Effector memory CD4-positive, alpha-beta T cell (primary cell): ENCODE results near the gene CAMSAP1.

Experiments
- DNase-seq, 3 donors: peaks; one replicate each; pipeline ENCODE4 v3.0.0-alpha.2; 2020
- H3K27ac ChIP-seq: 2 replicates; pipeline ENCODE4 v1.7.0; 2013; ENCODE audit warnings: mild to moderate bottlenecking, low read length, moderate library complexity; ENCODE audit not compliant: insufficient read depth, poor library complexity, severe bottlenecking
- H3K27me3 ChIP-seq: replicated peaks from 2 replicates; pipeline ENCODE4 v1.7.0; 2013; ENCODE audit warnings: mild to moderate bottlenecking, low read length; ENCODE audit not compliant: insufficient read depth, control insufficient read depth, poor library complexity, severe bottlenecking
- H3K36me3 ChIP-seq: 2 replicates; pipeline ENCODE4 v1.7.0; 2013; ENCODE audit warnings: mild to moderate bottlenecking, low read length, moderate library complexity; ENCODE audit not compliant: control insufficient read depth, insufficient read depth
- H3K4me1 ChIP-seq: 2 replicates; pipeline ENCODE4 v1.7.0; 2013; ENCODE audit warnings: low read length, mild to moderate bottlenecking; ENCODE audit not compliant: control insufficient read depth, insufficient read depth, poor library complexity, severe bottlenecking
- H3K4me3 ChIP-seq: 2 replicates; pipeline ENCODE4 v1.7.0; 2013; ENCODE audit warnings: low read length, low read depth, mild to moderate bottlenecking; ENCODE audit not compliant: insufficient read depth, poor library complexity, severe bottlenecking
- H3K9me3 ChIP-seq: 2 replicates; pipeline ENCODE4 v1.7.0; 2013; ENCODE audit warnings: mild to moderate bottlenecking, low read length, moderate library complexity; ENCODE audit not compliant: control insufficient read depth

CAMSAP1 gene

DNA sequence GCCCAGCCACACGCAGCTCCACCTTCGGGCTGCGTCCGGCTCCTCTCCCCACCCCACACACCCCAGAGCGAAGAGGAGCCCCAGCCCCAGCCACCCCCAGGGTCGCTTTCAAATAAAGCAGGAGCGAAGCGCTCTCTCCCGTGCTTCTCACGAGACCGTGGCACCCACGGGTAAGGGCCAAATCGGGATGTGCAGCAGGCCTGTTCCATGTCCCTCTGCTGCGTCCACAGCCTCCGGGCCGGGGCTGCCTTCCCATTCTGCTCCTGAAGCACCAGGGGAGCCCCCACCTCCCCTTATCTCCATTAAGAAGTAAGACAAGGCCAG is 145.5 kb downstream of the CAMSAP1 start:
- no peak for DNase-seq
- H3K27ac ChIP-seq = no peak overlapping the region
- no peaks in the 10 kb centered on the region for H3K36me3 ChIP-seq
- no peaks in the 10 kb centered on the region for H3K9me3 ChIP-seq
- no peak overlapping the region for H3K4me3 ChIP-seq
- no peaks in the 10 kb centered on the region for H3K27me3 ChIP-seq
- H3K4me1 ChIP-seq = no peaks in the 10 kb centered on the region

DNA sequence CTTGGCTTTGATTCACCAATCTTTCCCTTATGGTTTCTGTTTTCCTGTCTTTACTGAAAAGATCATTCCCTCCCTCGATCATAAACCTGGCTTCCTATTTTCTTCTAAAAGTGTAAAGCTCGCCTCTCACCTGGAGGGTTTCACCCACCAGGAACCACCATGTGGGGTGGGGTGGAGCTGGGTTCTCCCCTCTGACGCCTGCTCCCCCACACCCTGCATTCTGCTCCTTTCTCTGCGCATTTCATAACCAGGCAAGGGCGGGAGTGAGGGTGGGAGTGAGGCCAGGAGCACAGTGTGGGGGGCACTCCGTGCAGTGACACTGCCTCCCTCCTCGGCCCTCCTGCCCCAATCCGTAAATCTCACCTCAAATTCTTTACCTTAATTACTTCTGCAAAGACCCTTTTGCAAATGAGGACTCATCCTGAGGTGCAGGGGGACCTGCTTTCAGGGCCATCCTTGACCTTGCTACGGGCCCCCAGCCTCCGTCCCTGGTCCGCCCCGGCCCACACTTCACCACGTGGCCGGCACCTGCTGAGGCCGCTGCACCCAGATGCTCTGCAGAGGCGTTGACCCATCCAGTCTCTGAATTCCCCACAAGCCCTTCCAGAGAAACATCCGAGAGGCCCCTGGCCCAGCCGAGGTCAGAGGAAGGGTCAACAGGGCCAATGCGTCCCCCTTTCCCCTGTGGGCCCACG is 146.0 kb downstream of the CAMSAP1 start:
- H3K27ac ChIP-seq = no peak overlapping the region
- H3K9me3 ChIP-seq = no peaks in the 10 kb centered on the region

GRCh38 chr9:135760465-135760864 is 146.9 kb downstream of the CAMSAP1 start:
- no peak overlapping the region for H3K4me3 ChIP-seq
- H3K27me3 ChIP-seq = no peaks in the 10 kb centered on the region
- H3K4me1 ChIP-seq = no peaks in the 10 kb centered on the region
- H3K9me3 ChIP-seq = no peaks in the 10 kb centered on the region
- DNase-seq = no peak
- H3K27ac ChIP-seq = no peak overlapping the region
- H3K36me3 ChIP-seq = no peaks in the 10 kb centered on the region

More for the DNA sequence above, 146.0 kb downstream of the CAMSAP1 start:
- no peaks in the 10 kb centered on the region for H3K27me3 ChIP-seq
- no peaks in the 10 kb centered on the region for H3K4me1 ChIP-seq
- no peak for DNase-seq
- H3K4me3 ChIP-seq = no peak overlapping the region
- H3K36me3 ChIP-seq = no peaks in the 10 kb centered on the region

- no peaks in the 10 kb centered on the region for H3K36me3 ChIP-seq
- no peak overlapping the region for H3K4me3 ChIP-seq
- H3K9me3 ChIP-seq = no peaks in the 10 kb centered on the region
- no peak overlapping the region for H3K27ac ChIP-seq
- H3K4me1 ChIP-seq = no peaks in the 10 kb centered on the region
- DNase-seq = no peak
- H3K27me3 ChIP-seq = no peaks in the 10 kb centered on the region
These were observed 147.6 kb downstream of the CAMSAP1 start for GRCh38 chr9:135759676-135760300.

DNA sequence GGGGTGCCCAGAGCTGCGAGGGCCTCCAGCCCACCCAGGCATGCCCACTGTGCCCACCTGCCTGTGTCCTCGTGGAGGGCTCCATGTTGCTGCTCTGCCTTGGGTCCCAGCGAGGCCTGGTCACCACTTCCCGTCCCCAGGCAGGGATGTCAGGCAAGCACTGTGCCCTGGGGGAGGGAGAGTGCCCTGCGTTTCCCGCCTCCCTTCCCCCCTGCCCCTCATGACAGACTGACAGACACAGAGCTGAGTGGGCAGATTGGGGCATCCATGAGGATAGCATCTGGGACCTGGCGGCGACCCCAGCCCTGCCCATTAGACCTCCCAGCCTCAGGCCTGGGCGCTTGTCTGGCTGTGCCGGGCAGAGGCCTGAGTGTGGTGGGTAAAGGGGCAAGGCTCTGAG is 148.5 kb downstream of the CAMSAP1 start:
- no peaks in the 10 kb centered on the region for H3K4me1 ChIP-seq
- no peaks in the 10 kb centered on the region for H3K27me3 ChIP-seq
- H3K4me3 ChIP-seq = no peak overlapping the region
- DNase-seq = no peak
- H3K27ac ChIP-seq = no peak overlapping the region
- no peaks in the 10 kb centered on the region for H3K9me3 ChIP-seq
- no peaks in the 10 kb centered on the region for H3K36me3 ChIP-seq
